Skeletal muscle cell (primary cell): ENCODE data around the gene OSBPL1A.
"Not testable (repeated sequence)": the region's sequence is repeated elsewhere in the genome, so short reads cannot be mapped to it uniquely, and the experiment has no call there.

Experiments
- DNase-seq: peaks from one replicate; pipeline ENCODE4 v3.0.0-alpha.2; 2010; ENCODE audit warnings: low read depth
- H3K4me3 ChIP-seq: 2 replicates; pipeline ENCODE4 v1.5.1; 2011; ENCODE audit warnings: low read depth, mild to moderate bottlenecking, control low read depth, low read length, moderate library complexity

Gene OSBPL1A

DNA sequence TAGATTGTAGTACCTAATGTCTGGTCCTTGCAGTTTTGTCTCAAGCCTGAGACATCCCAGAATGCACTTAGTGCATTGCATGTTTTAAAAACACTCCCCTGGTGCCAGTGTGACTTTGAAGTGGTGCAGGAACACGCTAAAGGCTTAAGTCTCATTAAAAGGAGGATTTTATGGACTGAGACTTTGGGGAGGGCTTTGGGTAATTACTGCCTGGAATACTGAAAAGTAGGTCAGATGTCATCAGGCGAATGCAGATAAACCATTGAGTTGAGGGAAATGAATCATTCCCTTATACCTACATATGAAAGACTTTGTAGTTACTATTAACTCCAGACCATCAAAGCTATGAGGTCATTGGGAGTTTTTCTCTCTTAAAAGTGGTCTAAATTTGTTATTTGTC lies 3.0 kb upstream of the OSBPL1A start:
- no peak for DNase-seq
- H3K4me3 ChIP-seq = no peak overlapping the region

GRCh38 chr18:24398540-24398939 lies 916 bp upstream of the OSBPL1A start:
- DNase-seq = no peak
- no peak overlapping the region for H3K4me3 ChIP-seq

GRCh38 chr18:24397131-24397693 lies 412 bp downstream of the OSBPL1A start:
- H3K4me3 ChIP-seq = peak overlapping the region; percentile 83
- peak; percentile 41 for DNase-seq

- H3K4me3 ChIP-seq = peak overlapping the region; percentile 83
- no peak for DNase-seq
Observed at GRCh38 chr18:24396082-24396633, 1.5 kb downstream of the OSBPL1A start.

- H3K4me3 ChIP-seq = no peak overlapping the region
- no peak for DNase-seq
Observed at GRCh38 chr18:24395049-24395795, 2.4 kb downstream of the OSBPL1A start.

DNA sequence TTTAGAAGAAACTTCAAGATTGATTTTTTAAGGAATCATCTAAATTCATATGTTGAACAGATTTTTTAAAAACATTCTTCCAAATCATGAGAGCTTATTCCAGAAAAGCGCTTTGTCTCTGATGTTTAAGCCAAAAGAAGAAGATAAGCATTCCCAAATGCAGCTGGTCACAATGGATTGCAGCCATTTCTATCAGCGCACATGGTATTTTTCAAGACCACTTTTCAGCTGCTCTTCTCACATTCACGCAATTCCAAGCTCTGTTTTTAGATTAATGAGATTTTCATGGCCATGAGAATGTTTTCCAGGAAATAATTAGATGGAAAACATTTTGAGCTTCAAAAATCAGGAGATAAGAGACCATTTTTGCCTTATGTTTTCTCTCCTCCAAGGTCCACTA lies 8.7 kb downstream of the OSBPL1A start:
- no peak for DNase-seq

GRCh38 chr18:24386681-24387080 lies 10.9 kb downstream of the OSBPL1A start:
- no peak for DNase-seq
- H3K4me3 ChIP-seq = no peak overlapping the region

More for the DNA sequence above, 8.7 kb downstream of the OSBPL1A start:
- H3K4me3 ChIP-seq = no peak overlapping the region

DNA sequence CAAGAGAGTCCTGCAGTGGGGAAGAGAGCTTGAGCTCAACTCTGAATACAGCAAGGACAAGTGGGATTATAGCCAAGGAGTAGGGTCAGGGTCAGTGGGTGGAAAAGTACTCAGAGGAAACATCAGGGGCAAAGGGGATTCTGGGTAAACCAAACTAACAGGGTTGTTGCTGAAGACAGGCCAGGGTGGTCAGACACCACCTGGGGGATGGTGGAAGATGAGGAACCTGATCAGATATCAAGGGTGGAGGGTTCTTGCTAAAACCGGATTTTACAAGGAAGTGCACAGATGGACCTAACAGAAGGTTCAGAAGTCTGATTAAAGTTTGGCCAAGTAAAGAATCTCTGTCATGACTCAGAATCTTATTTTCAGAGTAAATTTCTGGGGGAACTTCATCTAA lies 16.5 kb downstream of the OSBPL1A start:
- H3K4me3 ChIP-seq = no peak overlapping the region
- no peak for DNase-seq

DNA sequence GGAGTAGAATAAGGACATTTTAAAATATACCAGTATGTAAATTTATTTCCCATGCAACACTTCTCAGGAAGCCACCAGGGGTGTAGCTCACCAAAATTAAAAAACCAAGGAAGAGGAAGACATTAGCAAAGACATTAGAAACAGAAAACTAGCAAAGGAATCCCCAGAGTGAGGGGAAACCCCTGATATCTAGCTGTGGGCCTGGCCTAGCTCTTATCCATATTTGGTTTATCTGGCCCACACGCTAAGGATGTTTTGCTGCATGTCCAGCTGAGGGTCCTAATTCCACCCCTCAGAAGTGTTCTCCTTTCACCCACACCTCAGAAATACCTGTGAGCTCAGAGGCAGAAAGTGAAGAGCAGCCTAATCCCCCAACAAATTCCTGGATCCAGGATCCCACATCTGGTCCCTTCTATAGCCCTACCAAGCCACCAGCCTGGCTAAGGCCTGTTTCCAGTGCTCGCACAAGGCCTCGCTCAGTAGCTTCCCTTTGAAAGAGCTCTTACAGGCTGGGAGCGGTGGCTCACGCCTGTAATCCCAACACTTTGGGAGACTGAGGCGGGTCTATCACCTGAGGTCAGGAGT lies 17.4 kb downstream of the OSBPL1A start:
- no peak overlapping the region for H3K4me3 ChIP-seq
- DNase-seq = no peak

DNA sequence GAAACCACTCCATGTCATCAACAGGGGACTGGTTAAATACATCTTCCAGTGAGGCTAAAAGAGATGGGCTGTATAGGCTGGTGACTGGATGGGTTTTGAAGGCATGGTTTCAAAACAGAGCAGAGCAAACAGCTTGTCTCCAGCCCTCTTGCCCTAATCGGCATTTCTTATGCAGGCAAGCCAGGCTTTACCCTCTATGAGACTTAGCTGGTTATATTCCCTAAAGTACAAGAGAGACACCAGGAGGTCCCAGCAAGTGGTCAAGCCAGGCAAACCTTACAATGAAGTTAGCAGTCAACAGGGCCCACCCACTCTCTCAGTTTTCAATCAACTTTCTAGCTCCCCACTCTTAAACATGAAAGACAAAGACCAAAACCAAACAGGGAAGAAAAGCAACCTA lies 19.0 kb downstream of the OSBPL1A start:
- no peak for DNase-seq
- no peak overlapping the region for H3K4me3 ChIP-seq

DNA sequence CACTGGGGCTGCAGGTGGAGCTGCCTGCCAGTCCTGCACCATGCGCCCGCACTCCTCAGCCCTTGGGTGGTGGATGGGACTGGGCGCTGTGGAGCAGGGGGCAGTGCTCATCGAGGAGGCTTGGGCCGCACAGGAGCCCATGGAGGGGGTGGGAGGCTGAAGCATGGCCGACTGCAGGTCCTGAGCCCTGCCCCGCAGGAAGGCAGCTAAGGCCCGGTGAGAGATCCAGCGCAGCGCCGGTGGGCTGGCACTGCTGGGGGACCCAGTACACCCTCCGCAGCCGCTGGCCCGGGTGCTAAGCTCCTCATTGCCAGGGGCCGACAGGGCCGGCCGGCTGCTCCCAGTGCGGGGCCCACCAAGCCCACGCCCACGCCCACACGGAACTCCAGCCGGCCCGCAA lies 21.1 kb downstream of the OSBPL1A start:
- H3K4me3 ChIP-seq, DNase-seq: not testable (repeated sequence)

GRCh38 chr18:24373328-24373727 lies 24.3 kb downstream of the OSBPL1A start:
- DNase-seq = no peak
- H3K4me3 ChIP-seq = no peak overlapping the region

GRCh38 chr18:24372279-24372872 lies 25.2 kb downstream of the OSBPL1A start:
- H3K4me3 ChIP-seq = no peak overlapping the region

GRCh38 chr18:24370120-24370519 lies 27.5 kb downstream of the OSBPL1A start:
- no peak overlapping the region for H3K4me3 ChIP-seq
- no peak for DNase-seq

More at GRCh38 chr18:24372279-24372872, 25.2 kb downstream of the OSBPL1A start:
- DNase-seq = no peak

DNA sequence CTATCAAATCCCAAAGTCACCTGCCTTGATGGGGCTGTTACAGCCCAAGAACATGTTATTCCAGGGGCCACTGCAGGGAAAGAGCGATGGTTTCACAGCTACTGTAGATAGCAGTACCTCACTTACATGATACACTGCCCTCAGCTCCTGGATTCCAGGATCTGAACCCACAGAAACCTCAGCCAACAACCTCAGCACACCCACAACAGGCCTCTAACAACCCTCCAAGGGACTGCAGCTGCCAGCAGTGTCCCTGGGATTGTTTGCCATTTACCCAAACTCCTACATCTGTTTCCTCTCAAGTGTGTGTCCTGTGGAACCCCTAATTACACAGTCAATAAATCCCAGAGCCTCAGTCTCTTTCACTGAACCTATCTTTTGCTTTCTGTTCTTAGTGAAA lies 28.2 kb downstream of the OSBPL1A start:
- DNase-seq = no peak
- no peak overlapping the region for H3K4me3 ChIP-seq

GRCh38 chr18:24368749-24369148 lies 28.9 kb downstream of the OSBPL1A start:
- DNase-seq = no peak
- no peak overlapping the region for H3K4me3 ChIP-seq

DNA sequence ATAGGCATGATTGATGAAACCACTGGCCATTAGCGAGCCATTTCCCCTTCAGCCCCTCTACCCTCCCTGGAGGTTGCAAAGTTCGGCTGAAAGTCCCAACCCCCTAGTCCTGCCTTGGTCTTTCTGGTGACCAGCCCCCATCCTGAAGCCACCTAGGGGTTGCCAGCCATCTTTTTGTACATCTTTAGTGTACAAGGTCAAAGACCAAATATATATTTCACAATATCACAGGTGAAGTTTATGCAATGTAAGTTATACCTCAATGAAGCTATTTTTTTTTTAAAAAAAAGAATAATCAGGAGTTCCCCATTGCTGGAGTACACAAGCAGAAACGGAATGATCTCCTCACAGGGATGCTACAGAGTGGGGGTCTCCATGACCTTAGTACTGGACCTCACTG lies 31.3 kb downstream of the OSBPL1A start:
- H3K4me3 ChIP-seq = no peak overlapping the region
- DNase-seq = no peak

- H3K4me3 ChIP-seq = no peak overlapping the region
Observed at GRCh38 chr18:24364177-24364576, 33.4 kb downstream of the OSBPL1A start.

GRCh38 chr18:24362757-24363156 lies 34.9 kb downstream of the OSBPL1A start:
- no peak overlapping the region for H3K4me3 ChIP-seq
- DNase-seq = no peak

More at GRCh38 chr18:24364177-24364576, 33.4 kb downstream of the OSBPL1A start:
- DNase-seq = no peak
